Naive thymus-derived CD4-positive, alpha-beta T cell (primary cell): ENCODE results near the gene CPOX. TPM values are rescaled to one million over a fixed set of nuclear protein-coding genes. Genes with fewer than 3 reads are reported as not detected.

Source experiments
- ATAC-seq: fragments of 150-1000 bp; cut with Tn5 transposase; 2 replicates; pipeline ENCODE4 v1.10.0; 2021; ENCODE audit warnings: mild to moderate bottlenecking, moderate library complexity
- CTCF ChIA-PET: fragments of 350-600 bp; sonication (Branson Sonifier 250); formaldehyde crosslinking; loops from one replicate; lab custom pipeline; 2021; ENCODE audit warnings: antibody characterized with exemption; lab: Charles Lee
- POLR2A ChIA-PET: fragments of 350-600 bp; sonication (Branson Sonifier 250); formaldehyde crosslinking; loops from one replicate; lab custom pipeline; 2021; ENCODE audit warnings: antibody characterized with exemption, inconsistent platforms; lab: Charles Lee
- DNase-seq, 9 donors: peaks; one replicate each; pipeline versions ENCODE4 v3.0.0 to v3.0.0-alpha.2; 2020 to 2022; ENCODE audit warnings: mixed read lengths in 1 of 9
- H3K27ac ChIP-seq: one replicate; pipeline ENCODE4 v1.7.0; 2013; ENCODE audit warnings: mild to moderate bottlenecking, low read depth, low read length, moderate library complexity
- H3K27me3 ChIP-seq, 2 donors: one replicate each; pipeline ENCODE4 v1.7.0; 2013; ENCODE audit warnings: low read length in 2 of 2, mild to moderate bottlenecking in 2 of 2, moderate library complexity in 2 of 2; ENCODE audit not compliant: control insufficient read depth in 2 of 2, insufficient read depth in 2 of 2
- H3K36me3 ChIP-seq, 3 experiments: 1 replicate in 2 of 3; 2 replicates in 1 of 3; pipeline ENCODE4 v1.7.0; 2013; ENCODE audit warnings: low read length in 3 of 3, mild to moderate bottlenecking in 3 of 3, moderate library complexity in 1 of 3; ENCODE audit not compliant: insufficient read depth in 3 of 3, control insufficient read depth in 2 of 3
- H3K4me1 ChIP-seq, 2 donors: one replicate each; pipeline ENCODE4 v1.7.0; 2013; ENCODE audit warnings: low read length in 2 of 2, mild to moderate bottlenecking in 2 of 2, moderate library complexity in 1 of 2; ENCODE audit not compliant: control insufficient read depth in 2 of 2, insufficient read depth in 2 of 2
- H3K4me3 ChIP-seq: 2 replicates; pipeline ENCODE4 v1.7.0; 2013; ENCODE audit warnings: mild to moderate bottlenecking, low read length
- H3K9me3 ChIP-seq, 3 experiments: 1 replicate in 2 of 3; 2 replicates in 1 of 3; pipeline ENCODE4 v1.7.0; 2013; ENCODE audit warnings: low read length in 3 of 3; ENCODE audit not compliant: control insufficient read depth in 2 of 3
- H3K27ac Mint-ChIP-seq, 9 donors: one replicate each; pipeline ENCODE4 v1.8.0; 2020 to 2022; ENCODE audit warnings: mixed read lengths in 9 of 9, mild to moderate bottlenecking in 8 of 9, moderate library complexity in 5 of 9, inconsistent platforms in 2 of 9
- H3K27me3 Mint-ChIP-seq, 5 donors: one replicate each; pipeline ENCODE4 v1.8.0; 2021 to 2022; ENCODE audit warnings: mixed read lengths in 5 of 5, mild to moderate bottlenecking in 1 of 5
- H3K36me3 Mint-ChIP-seq, 5 donors: one replicate each; pipeline ENCODE4 v1.8.0; 2020 to 2022; ENCODE audit warnings: mixed read lengths in 5 of 5, mild to moderate bottlenecking in 3 of 5, inconsistent platforms in 1 of 5
- H3K4me1 Mint-ChIP-seq, 7 donors: one replicate each; pipeline ENCODE4 v1.8.0; 2020 to 2022; ENCODE audit warnings: mixed read lengths in 7 of 7, mild to moderate bottlenecking in 3 of 7, inconsistent platforms in 1 of 7
- H3K4me3 Mint-ChIP-seq, 10 donors: one replicate each; pipeline ENCODE4 v1.8.0; 2020 to 2022; ENCODE audit warnings: mild to moderate bottlenecking in 10 of 10, mixed read lengths in 10 of 10, moderate library complexity in 6 of 10, inconsistent platforms in 2 of 10
- H3K9me3 Mint-ChIP-seq, 11 donors: one replicate each; pipeline ENCODE4 v1.8.0; 2020 to 2022; ENCODE audit warnings: mixed read lengths in 11 of 11, mild to moderate bottlenecking in 4 of 11, inconsistent platforms in 1 of 11, moderate library complexity in 1 of 11
- intact Hi-C, 2 donors: fragments of 100-400 bp; cut with micrococcal nuclease; formaldehyde crosslinking; loops; one replicate each; pipeline ENCODE4 v1.15.1; 2023
- polyA plus RNA-seq, 2 donors: library from polyadenylated mRNA; unstranded; fragments of 300-500 nt; fragmentation: Illumina TruSeq; gene quantifications; one replicate each; pipeline ENCODE4 v1.2.3, GENCODE V29; 2021
- total RNA-seq, 6 experiments: library from RNA in 5 of 6; stranded (reverse) in 5 of 6; gene quantifications; 1 replicate in 5 of 6; 2 replicates in 1 of 6; pipeline ENCODE4 v1.2.3 and lab custom pipeline; 2021 to 2026

CPOX gene
- total and polyA plus RNA-seq, 7 experiments from 2014 or later = 2.7 to 67.5 (median 12.2) TPM

DNA sequence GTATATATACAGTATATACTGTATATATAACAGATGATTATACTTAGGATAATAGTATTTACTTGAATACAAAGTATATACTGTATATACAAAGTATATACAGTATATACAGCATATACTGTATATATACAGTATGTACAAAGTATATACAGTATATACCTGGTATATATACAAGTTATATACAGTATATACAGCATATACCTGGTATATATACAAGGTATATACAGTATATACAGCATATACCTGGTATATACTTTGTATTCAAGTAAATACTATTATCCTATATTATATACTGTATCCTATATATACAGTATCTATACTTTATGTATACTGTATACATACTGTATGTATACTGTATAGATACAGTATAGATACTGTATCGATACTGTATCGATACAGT lies 14.6 kb upstream of the CPOX start:
- Mint-ChIP-seq H3K27me3 (peaks cover 10 to 47% (median 23%) of the 10 kb centered on the region in 5 donors), H3K9me3 (peaks cover 0 to 27% (median 11%) of the 10 kb centered on the region in 11 donors), H3K36me3 (peaks cover 0 to 8% (median 0%) of the 10 kb centered on the region in 5 donors), H3K4me1 (peaks cover 0 to 5% (median 0%) of the 10 kb centered on the region in 7 donors), H3K4me3 (no peak overlapping the region), H3K27ac (no peak overlapping the region)
- intact Hi-C loops = no loop called here
- Histone ChIP-seq H3K9me3 (no peaks in the 10 kb centered on the region), H3K4me3 (no peak overlapping the region), H3K4me1 (no peaks in the 10 kb centered on the region), H3K27me3 (no peaks in the 10 kb centered on the region), H3K27ac (no peak overlapping the region), H3K36me3 (no peaks in the 10 kb centered on the region)
- no peak for DNase-seq
- ChIA-PET POLR2A (no interaction called here), CTCF (no interaction called here)
- no peak for ATAC-seq

DNA sequence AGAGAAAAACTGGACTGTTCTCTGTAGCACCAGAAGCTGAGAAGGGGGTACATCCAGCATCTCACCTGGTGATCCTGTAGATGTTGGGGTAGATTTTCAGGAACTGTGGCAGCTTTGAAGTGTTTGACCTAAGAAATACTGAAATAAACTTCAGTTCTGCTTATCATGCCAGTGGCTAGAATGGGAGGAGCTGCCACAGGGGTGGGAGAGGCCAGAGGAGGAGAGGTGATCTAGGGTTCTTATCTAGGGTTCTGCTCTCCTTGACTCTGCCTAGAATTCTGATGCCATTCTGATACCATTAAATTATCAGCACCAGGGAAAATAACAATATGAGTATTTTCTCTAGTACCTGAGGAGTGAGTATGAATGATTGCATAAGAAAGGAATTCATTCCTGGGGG lies 10.2 kb upstream of the CPOX start:
- H3K36me3 ChIP-seq = no peaks in the 10 kb centered on the region
- intact Hi-C loops = loop anchor here in 1 of 2 donors (5.0 kb wide), 1 partner anchor 569 kb away; no protein-coding TSS in a partner anchor
- Mint-ChIP-seq H3K27me3 (peaks cover 9 to 25% (median 16%) of the 10 kb centered on the region in 5 donors), H3K27ac (no peak overlapping the region), H3K4me3 (no peak overlapping the region), H3K36me3 (peaks cover 0 to 4% (median 0%) of the 10 kb centered on the region in 5 donors), H3K9me3 (peaks cover 0 to 7% (median 0%) of the 10 kb centered on the region in 11 donors), H3K4me1 (peaks cover 0 to 4% (median 0%) of the 10 kb centered on the region in 7 donors)
- no peak overlapping the region for H3K4me3 ChIP-seq
- POLR2A ChIA-PET = no interaction called here
- CTCF ChIA-PET = interaction anchor here (2.7 kb wide), 1 partner anchor 211 kb away, joined by 14 read pairs; no protein-coding TSS in a partner anchor
- H3K4me1 ChIP-seq = no peaks in the 10 kb centered on the region
- H3K27me3 ChIP-seq = no peaks in the 10 kb centered on the region
- no peak for ATAC-seq
- no peak overlapping the region for H3K27ac ChIP-seq
- H3K9me3 ChIP-seq = no peaks in the 10 kb centered on the region
- no peak for DNase-seq

DNA sequence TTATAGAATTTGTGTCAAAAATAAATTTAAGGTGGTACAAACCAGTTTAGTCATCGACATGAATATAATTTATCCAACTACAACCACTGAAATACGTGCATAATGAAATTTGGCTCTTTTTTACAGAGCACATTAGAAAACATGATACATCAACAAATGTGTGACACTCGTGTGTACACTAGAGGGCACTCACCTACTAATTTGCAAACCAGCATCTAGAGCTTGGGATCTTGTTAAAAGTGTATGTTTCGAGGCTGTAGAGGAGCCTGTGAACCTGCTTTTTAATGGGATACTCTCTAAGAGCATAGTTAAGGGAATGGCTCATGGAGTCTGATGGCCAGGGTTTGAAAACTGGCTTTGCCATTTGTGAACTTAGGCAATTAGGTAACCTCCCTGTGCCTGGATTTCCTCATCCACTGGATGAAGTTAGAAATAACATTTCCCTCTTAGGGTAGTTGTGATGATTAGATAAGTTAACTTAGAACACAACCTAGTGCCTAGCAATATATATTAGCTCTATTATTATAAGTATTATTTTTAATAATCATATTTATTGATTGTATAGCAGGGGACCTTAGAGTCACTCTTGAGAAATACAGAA lies 8.8 kb upstream of the CPOX start:
- Histone ChIP-seq H3K9me3 (no peaks in the 10 kb centered on the region), H3K27ac (no peak overlapping the region), H3K36me3 (no peaks in the 10 kb centered on the region), H3K27me3 (no peaks in the 10 kb centered on the region), H3K4me3 (no peak overlapping the region), H3K4me1 (no peaks in the 10 kb centered on the region)
- ATAC-seq (peak; percentile 80), DNase-seq (peak in 5 of 9 donors; percentile 29 to 48 (median 35))
- ChIA-PET CTCF (interaction anchor here (0.9 to 2.7 kb wide), 8 partner anchors 9 to 562 kb away, joined by 3 to 14 read pairs (median 4); no protein-coding TSS in a partner anchor), POLR2A (interaction anchor here (1.2 kb wide), 1 partner anchor 8 kb away, joined by 3 read pairs; the partner anchor contains the start of gene CPOX)
- H3K4me3 Mint-ChIP-seq = no peak overlapping the region
- H3K27ac Mint-ChIP-seq = no peak overlapping the region
- peaks cover 0 to 5% (median 0%) of the 10 kb centered on the region in 11 donors for H3K9me3 Mint-ChIP-seq
- intact Hi-C loops = loop anchor here (1.0 to 5.0 kb wide), 5 partner anchors 55 to 1151 kb away; no protein-coding TSS in a partner anchor
- H3K27me3 Mint-ChIP-seq = peaks cover 9 to 22% (median 13%) of the 10 kb centered on the region in 5 donors
- peaks cover 0 to 4% (median 0%) of the 10 kb centered on the region in 5 donors for H3K36me3 Mint-ChIP-seq
- peaks cover 0 to 10% (median 0%) of the 10 kb centered on the region in 7 donors for H3K4me1 Mint-ChIP-seq

DNA sequence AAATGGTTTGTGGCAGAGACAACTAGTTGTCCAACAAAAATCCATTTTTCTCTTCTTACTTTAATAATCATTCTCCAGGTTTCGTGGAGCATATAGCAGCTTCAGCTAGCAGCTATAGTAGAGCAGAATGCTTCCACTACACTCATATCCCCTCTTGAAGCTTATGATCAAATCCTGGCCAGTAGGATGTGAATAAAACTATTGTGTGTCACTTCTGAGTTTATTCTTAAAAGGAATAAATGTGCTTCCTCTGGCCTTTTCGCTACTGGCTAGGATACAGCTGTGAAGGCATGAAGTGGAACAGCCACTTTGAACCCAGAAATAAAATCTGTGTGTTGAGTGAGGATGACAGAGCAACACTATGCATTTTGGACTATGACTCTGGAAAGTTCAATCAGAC lies 7.8 kb upstream of the CPOX start:
- POLR2A ChIA-PET = no interaction called here
- CTCF ChIA-PET = interaction anchor here (0.6 to 2.7 kb wide), 4 partner anchors 56 to 213 kb away, joined by 3 to 14 read pairs (median 6); no protein-coding TSS in a partner anchor
- Mint-ChIP-seq H3K9me3 (peaks cover 0 to 5% (median 0%) of the 10 kb centered on the region in 11 donors), H3K27ac (no peak overlapping the region), H3K36me3 (peaks cover 0 to 4% (median 0%) of the 10 kb centered on the region in 5 donors), H3K4me3 (no peak overlapping the region), H3K4me1 (peaks cover 0 to 14% (median 0%) of the 10 kb centered on the region in 7 donors), H3K27me3 (peaks cover 7 to 20% (median 9%) of the 10 kb centered on the region in 5 donors)
- Histone ChIP-seq H3K27me3 (no peaks in the 10 kb centered on the region), H3K36me3 (no peaks in the 10 kb centered on the region), H3K9me3 (no peaks in the 10 kb centered on the region), H3K4me1 (no peaks in the 10 kb centered on the region), H3K4me3 (no peak overlapping the region), H3K27ac (no peak overlapping the region)
- ATAC-seq (no peak), DNase-seq (no peak)
- intact Hi-C loops = loop anchor here in 1 of 2 donors (5.0 kb wide), 1 partner anchor 571 kb away; no protein-coding TSS in a partner anchor

DNA sequence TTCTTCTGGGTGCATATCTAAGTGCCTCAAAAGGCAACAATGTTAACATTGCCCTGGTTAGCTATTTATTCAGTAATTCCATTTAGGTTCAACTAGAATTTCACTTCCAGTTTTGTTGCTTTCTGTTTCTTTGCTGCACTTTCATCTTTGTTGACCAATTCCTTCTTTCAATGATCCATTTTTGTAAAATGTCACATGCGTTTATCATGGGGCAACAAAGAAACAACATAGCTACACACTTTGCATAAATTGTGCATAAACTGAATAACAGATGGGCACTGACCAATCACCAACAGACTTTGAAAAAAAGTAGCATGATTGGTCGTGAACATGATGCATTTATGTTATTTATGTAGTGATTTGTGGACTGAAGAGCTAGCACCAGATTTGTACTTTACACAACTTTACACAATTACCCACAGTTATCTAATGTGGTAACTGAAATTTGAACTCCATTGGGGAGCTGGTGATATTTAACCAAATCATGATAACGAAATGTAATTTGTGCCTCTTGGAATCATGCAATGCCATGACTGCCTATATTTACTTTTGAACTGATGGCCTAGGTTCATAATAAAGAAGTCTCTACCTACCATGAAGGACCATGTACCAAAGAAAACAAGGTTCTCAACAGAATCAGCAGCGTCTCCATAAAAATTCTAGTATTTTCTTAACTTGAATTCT lies 7.1 kb upstream of the CPOX start:
- Mint-ChIP-seq H3K27me3 (peaks cover 5 to 17% (median 9%) of the 10 kb centered on the region in 5 donors), H3K27ac (no peak overlapping the region), H3K4me3 (no peak overlapping the region), H3K36me3 (peaks cover 0 to 4% (median 0%) of the 10 kb centered on the region in 5 donors), H3K4me1 (peaks cover 0 to 14% (median 0%) of the 10 kb centered on the region in 7 donors), H3K9me3 (peaks cover 0 to 5% (median 0%) of the 10 kb centered on the region in 11 donors)
- Histone ChIP-seq H3K9me3 (no peaks in the 10 kb centered on the region), H3K27ac (no peak overlapping the region), H3K4me3 (no peak overlapping the region), H3K36me3 (no peaks in the 10 kb centered on the region), H3K27me3 (no peaks in the 10 kb centered on the region), H3K4me1 (no peaks in the 10 kb centered on the region)
- ChIA-PET CTCF (interaction anchor here (0.6 to 0.7 kb wide), 2 partner anchors 38 to 80 kb away, joined by 3 to 4 read pairs; no protein-coding TSS in a partner anchor), POLR2A (interaction anchor here (0.7 kb wide), 1 partner anchor 832 kb away, joined by 4 read pairs; no protein-coding TSS in a partner anchor)
- intact Hi-C loops = loop anchor here in 1 of 2 donors (5.0 kb wide), 1 partner anchor 572 kb away; no protein-coding TSS in a partner anchor
- ATAC-seq = no peak
- DNase-seq = no peak

DNA sequence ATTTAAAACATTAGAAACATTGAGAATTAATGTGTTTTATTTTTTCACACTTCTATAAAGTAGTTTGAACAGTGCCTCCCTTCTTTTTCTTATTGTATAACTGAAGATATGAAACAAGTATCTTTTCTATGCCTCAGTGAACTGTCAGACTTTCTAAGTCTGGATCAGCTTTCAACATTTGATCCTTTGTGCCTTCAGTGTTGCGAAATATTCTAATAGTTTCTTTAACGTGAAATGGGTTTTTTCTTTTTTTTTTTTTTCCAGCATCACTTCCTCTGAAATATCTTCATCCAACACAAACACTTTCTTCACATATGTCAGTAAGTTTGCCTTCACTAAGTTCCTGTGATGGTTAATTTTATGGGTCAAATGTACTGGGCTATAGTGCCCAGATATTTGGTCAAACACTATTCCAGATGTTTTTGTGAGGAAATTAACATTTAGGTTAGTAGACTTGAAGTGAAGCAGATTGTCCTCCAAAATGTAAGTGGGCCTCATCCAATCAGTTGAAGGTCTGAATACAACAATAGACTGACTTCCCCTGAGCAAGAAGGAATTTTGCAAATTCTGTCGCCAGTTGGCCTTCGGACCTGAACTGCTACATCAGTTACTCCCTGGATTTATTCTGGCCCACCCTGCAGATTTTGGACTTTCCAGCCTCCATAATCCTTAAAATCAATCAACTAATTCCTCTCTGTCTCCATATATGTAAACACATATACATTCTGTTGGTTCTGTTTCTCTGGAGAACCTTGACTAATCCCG lies 6.4 kb upstream of the CPOX start:
- CTCF ChIA-PET = no interaction called here
- POLR2A ChIA-PET = interaction anchor here (0.7 kb wide), 1 partner anchor 832 kb away, joined by 4 read pairs; no protein-coding TSS in a partner anchor
- no peak overlapping the region for H3K27ac ChIP-seq
- no peaks in the 10 kb centered on the region for H3K9me3 ChIP-seq
- H3K27me3 ChIP-seq = no peaks in the 10 kb centered on the region
- peaks cover 5 to 14% (median 8%) of the 10 kb centered on the region in 5 donors for H3K27me3 Mint-ChIP-seq
- no peak for ATAC-seq
- no peaks in the 10 kb centered on the region for H3K36me3 ChIP-seq
- intact Hi-C loops = loop anchor here in 1 of 2 donors (5.0 kb wide), 1 partner anchor 572 kb away; no protein-coding TSS in a partner anchor
- H3K4me1 Mint-ChIP-seq = peaks cover 0 to 15% (median 0%) of the 10 kb centered on the region in 7 donors
- H3K9me3 Mint-ChIP-seq = peaks cover 0 to 5% (median 0%) of the 10 kb centered on the region in 11 donors
- no peak overlapping the region for H3K4me3 Mint-ChIP-seq
- H3K36me3 Mint-ChIP-seq = peaks cover 0 to 4% (median 0%) of the 10 kb centered on the region in 5 donors
- H3K4me1 ChIP-seq = no peaks in the 10 kb centered on the region
- no peak for DNase-seq
- no peak overlapping the region for H3K4me3 ChIP-seq
- no peak overlapping the region for H3K27ac Mint-ChIP-seq
